GM12878 (cell line): ENCODE measurements around the gene TYSND1. TPM values are rescaled to one million over a fixed set of nuclear protein-coding genes. Genes with fewer than 3 reads are reported as not detected.

Experiments
- ATF7 ChIP-seq: fragments of 450-650 bp; IDR thresholded peaks from 2 replicates; pipeline ENCODE4 v1.6.1; 2016; ENCODE audit warnings: low read depth, mild to moderate bottlenecking
- BRCA1 ChIP-seq: IDR thresholded peaks from 2 replicates; pipeline ENCODE4 v1.6.1; 2011; ENCODE audit warnings: low read depth, low read length, improper control_type of control experiment
- CHD2 ChIP-seq: IDR thresholded peaks from 2 replicates; pipeline ENCODE4 v1.6.1; 2011; ENCODE audit warnings: low read depth, low read length, improper control_type of control experiment, borderline replicate concordance
- CREB1 ChIP-seq: IDR thresholded peaks from 2 replicates; pipeline ENCODE4 v1.6.1; 2012; ENCODE audit warnings: low read depth, mild to moderate bottlenecking, inconsistent platforms
- CREM ChIP-seq: IDR thresholded peaks from 2 replicates; pipeline ENCODE4 v1.6.1; 2014; ENCODE audit warnings: antibody characterized with exemption, low read depth
- ESRRA ChIP-seq: IDR thresholded peaks from 2 replicates; pipeline ENCODE4 v1.6.1; 2012; ENCODE audit warnings: mild to moderate bottlenecking, low read length, improper control_type of control experiment
- GATAD2B ChIP-seq: fragments of 450-650 bp; conservative IDR thresholded peaks from 2 replicates; pipeline ENCODE4 v1.6.1; 2017; ENCODE audit warnings: low read depth, mild to moderate bottlenecking, moderate library complexity
- IKZF2 ChIP-seq, 2 experiments: fragments of 450-650 bp; IDR thresholded peaks; 2 replicates each; pipeline ENCODE4 v1.6.1; 2017; ENCODE audit warnings: mild to moderate bottlenecking in 2 of 2, moderate library complexity in 2 of 2
- IRF4 ChIP-seq: IDR thresholded peaks from 2 replicates; pipeline ENCODE4 v1.6.1; 2011; ENCODE audit warnings: low read depth, low read length
- MXI1 ChIP-seq: fragments of 150-350 bp; IDR thresholded peaks from 2 replicates; pipeline ENCODE4 v1.6.1; 2011; ENCODE audit warnings: low read depth, mild to moderate bottlenecking, inconsistent platforms, low read length, improper control_type of control experiment
- POLR2AphosphoS2 ChIP-seq: IDR thresholded peaks from 2 replicates; pipeline ENCODE4 v1.6.1; 2011; ENCODE audit warnings: low read depth, mild to moderate bottlenecking, low read length, improper control_type of control experiment, moderate library complexity
- STAT1 ChIP-seq: fragments of 450-650 bp; conservative IDR thresholded peaks from 2 replicates; pipeline ENCODE4 v1.6.1; 2014; ENCODE audit warnings: antibody characterized with exemption, mild to moderate bottlenecking
- YBX1 ChIP-seq: fragments of 450-650 bp; IDR thresholded peaks from 2 replicates; pipeline ENCODE4 v1.6.1; 2016; ENCODE audit warnings: antibody characterized with exemption
- YY1 ChIP-seq: IDR thresholded peaks from 2 replicates; pipeline ENCODE4 v1.6.1; 2011; ENCODE audit warnings: low read depth, mild to moderate bottlenecking, low read length
- polyA plus RNA-seq, 11 experiments: library from polyadenylated mRNA; depleted of rRNA in 4 of 11; unstranded in 6 of 11; stranded (reverse) in 5 of 11; fragments of >200 nt; fragmentation: Nextera tagmentation in 4 of 11; fragmentation: Illumina TruSeq in 1 of 11; extraction: Ambion mirVana in 4 of 11; extraction: Trizol in 1 of 11; gene quantifications; 1 replicate in 1 of 11; 2 replicates in 10 of 11; pipeline versions ENCODE4 v1.2.1 to v1.2.3, GENCODE V29; 2011 to 2016; ENCODE audit warnings: inconsistent platforms in 2 of 11, missing spikeins in 2 of 11, low read depth in 1 of 11
- total RNA-seq, 4 experiments: library from RNA; depleted of rRNA in 3 of 4; stranded (reverse); fragments of >200 nt in 3 of 4; fragmentation: Illumina TruSeq in 1 of 4; extraction: Trizol in 1 of 4; gene quantifications; 2 replicates each; pipeline versions ENCODE4 v1.2.1 to v1.2.3, GENCODE V29; 2013 to 2021
- TF ChIP-seq, protein P1 (sequence below): fragments of 450-650 bp; IDR thresholded peaks from 2 replicates; pipeline ENCODE4 v1.6.1; 2017; ENCODE audit warnings: mild to moderate bottlenecking, moderate library complexity
- TF ChIP-seq, protein P2 (sequence below): IDR thresholded peaks from 2 replicates; pipeline ENCODE4 v1.6.1; 2012; ENCODE audit warnings: improper control_type of control experiment, low read depth, low read length; ENCODE audit not compliant: insufficient replicate concordance
- TF ChIP-seq, protein P3 (sequence below): IDR thresholded peaks from 2 replicates; pipeline ENCODE4 v1.6.1; 2012; ENCODE audit warnings: mild to moderate bottlenecking, low read depth, low read length

Gene TYSND1
- total and polyA plus RNA-seq, 10 of the 15 experiments (the other 5 are each of a cell fraction or from before 2014, with no cell fraction given) = 1.9 to 21.4 (median 12.0) TPM

DNA sequence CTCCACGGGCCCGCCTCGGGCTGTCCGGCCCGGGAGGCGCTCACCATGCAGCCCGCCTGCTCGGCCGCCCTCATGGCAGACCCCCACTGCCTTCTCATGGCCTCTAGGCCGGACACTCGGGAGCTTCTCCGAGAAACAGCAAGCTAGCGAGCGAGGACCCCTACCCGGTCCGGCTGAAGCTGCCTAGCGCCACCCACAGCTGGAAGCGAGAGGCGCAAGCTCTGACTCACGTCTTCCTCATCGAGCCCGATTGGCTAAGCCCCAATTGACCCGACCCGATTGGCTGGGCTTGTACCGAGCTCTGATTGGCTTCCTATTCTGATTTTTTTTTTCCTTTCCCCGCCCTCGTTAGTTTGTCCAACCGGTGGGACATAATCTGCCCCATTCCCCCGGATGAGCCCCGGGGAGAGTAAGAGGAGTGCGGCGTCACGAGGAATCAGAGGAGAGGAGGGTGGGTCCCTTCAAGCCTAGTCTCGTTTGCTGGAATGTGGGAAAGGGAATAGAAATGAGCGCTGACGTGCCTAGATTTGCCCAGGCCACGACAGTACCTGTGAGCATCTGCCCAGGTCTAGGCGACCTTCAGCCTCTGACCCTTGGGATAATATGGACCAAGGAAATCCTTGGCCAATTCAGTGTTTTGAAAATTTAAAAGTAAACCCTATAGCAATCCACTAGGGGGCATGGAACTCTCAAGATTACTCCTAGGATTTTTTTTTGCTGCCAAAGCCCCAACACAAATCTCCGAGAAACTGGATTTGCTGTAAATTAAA lies at the start of gene TYSND1 (continued):
- TF ChIP-seq, protein P1, sequence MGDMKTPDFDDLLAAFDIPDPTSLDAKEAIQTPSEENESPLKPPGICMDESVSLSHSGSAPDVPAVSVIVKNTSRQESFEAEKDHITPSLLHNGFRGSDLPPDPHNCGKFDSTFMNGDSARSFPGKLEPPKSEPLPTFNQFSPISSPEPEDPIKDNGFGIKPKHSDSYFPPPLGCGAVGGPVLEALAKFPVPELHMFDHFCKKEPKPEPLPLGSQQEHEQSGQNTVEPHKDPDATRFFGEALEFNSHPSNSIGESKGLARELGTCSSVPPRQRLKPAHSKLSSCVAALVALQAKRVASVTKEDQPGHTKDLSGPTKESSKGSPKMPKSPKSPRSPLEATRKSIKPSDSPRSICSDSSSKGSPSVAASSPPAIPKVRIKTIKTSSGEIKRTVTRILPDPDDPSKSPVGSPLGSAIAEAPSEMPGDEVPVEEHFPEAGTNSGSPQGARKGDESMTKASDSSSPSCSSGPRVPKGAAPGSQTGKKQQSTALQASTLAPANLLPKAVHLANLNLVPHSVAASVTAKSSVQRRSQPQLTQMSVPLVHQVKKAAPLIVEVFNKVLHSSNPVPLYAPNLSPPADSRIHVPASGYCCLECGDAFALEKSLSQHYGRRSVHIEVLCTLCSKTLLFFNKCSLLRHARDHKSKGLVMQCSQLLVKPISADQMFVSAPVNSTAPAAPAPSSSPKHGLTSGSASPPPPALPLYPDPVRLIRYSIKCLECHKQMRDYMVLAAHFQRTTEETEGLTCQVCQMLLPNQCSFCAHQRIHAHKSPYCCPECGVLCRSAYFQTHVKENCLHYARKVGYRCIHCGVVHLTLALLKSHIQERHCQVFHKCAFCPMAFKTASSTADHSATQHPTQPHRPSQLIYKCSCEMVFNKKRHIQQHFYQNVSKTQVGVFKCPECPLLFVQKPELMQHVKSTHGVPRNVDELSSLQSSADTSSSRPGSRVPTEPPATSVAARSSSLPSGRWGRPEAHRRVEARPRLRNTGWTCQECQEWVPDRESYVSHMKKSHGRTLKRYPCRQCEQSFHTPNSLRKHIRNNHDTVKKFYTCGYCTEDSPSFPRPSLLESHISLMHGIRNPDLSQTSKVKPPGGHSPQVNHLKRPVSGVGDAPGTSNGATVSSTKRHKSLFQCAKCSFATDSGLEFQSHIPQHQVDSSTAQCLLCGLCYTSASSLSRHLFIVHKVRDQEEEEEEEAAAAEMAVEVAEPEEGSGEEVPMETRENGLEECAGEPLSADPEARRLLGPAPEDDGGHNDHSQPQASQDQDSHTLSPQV = no peak
- TF ChIP-seq, protein P2, sequence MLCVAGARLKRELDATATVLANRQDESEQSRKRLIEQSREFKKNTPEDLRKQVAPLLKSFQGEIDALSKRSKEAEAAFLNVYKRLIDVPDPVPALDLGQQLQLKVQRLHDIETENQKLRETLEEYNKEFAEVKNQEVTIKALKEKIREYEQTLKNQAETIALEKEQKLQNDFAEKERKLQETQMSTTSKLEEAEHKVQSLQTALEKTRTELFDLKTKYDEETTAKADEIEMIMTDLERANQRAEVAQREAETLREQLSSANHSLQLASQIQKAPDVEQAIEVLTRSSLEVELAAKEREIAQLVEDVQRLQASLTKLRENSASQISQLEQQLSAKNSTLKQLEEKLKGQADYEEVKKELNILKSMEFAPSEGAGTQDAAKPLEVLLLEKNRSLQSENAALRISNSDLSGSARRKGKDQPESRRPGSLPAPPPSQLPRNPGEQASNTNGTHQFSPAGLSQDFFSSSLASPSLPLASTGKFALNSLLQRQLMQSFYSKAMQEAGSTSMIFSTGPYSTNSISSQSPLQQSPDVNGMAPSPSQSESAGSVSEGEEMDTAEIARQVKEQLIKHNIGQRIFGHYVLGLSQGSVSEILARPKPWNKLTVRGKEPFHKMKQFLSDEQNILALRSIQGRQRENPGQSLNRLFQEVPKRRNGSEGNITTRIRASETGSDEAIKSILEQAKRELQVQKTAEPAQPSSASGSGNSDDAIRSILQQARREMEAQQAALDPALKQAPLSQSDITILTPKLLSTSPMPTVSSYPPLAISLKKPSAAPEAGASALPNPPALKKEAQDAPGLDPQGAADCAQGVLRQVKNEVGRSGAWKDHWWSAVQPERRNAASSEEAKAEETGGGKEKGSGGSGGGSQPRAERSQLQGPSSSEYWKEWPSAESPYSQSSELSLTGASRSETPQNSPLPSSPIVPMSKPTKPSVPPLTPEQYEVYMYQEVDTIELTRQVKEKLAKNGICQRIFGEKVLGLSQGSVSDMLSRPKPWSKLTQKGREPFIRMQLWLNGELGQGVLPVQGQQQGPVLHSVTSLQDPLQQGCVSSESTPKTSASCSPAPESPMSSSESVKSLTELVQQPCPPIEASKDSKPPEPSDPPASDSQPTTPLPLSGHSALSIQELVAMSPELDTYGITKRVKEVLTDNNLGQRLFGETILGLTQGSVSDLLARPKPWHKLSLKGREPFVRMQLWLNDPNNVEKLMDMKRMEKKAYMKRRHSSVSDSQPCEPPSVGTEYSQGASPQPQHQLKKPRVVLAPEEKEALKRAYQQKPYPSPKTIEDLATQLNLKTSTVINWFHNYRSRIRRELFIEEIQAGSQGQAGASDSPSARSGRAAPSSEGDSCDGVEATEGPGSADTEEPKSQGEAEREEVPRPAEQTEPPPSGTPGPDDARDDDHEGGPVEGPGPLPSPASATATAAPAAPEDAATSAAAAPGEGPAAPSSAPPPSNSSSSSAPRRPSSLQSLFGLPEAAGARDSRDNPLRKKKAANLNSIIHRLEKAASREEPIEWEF = peak; percentile 59
- TF ChIP-seq CHD2 (peak; percentile 56; the same call in 1 of the 2 replicates), IKZF2 (IDR thresholded peaks at IDR 0.05) (peak; percentile 34 to 65; a peak in 3 of 4 replicates), STAT1 (no peak), ATF7 (peak; percentile 40; the same call in 1 of the 2 replicates), YY1 (0 out of 2 replicates have a peak, but pooled peaks have one; percentile 49), BRCA1 (no peak), GATAD2B (no peak; the same call in 1 of the 2 replicates), CREM (peak; percentile 78), CREB1 (peak; percentile 88), POLR2AphosphoS2 (peak; percentile 78; the same call in 1 of the 2 replicates), IRF4 (0 out of 2 replicates have a peak, but pooled peaks have one; percentile 4), ESRRA (no peak), YBX1 (no peak), MXI1 (peak; percentile 39; the same call in 1 of the 2 replicates)
- TF ChIP-seq, protein P3, sequence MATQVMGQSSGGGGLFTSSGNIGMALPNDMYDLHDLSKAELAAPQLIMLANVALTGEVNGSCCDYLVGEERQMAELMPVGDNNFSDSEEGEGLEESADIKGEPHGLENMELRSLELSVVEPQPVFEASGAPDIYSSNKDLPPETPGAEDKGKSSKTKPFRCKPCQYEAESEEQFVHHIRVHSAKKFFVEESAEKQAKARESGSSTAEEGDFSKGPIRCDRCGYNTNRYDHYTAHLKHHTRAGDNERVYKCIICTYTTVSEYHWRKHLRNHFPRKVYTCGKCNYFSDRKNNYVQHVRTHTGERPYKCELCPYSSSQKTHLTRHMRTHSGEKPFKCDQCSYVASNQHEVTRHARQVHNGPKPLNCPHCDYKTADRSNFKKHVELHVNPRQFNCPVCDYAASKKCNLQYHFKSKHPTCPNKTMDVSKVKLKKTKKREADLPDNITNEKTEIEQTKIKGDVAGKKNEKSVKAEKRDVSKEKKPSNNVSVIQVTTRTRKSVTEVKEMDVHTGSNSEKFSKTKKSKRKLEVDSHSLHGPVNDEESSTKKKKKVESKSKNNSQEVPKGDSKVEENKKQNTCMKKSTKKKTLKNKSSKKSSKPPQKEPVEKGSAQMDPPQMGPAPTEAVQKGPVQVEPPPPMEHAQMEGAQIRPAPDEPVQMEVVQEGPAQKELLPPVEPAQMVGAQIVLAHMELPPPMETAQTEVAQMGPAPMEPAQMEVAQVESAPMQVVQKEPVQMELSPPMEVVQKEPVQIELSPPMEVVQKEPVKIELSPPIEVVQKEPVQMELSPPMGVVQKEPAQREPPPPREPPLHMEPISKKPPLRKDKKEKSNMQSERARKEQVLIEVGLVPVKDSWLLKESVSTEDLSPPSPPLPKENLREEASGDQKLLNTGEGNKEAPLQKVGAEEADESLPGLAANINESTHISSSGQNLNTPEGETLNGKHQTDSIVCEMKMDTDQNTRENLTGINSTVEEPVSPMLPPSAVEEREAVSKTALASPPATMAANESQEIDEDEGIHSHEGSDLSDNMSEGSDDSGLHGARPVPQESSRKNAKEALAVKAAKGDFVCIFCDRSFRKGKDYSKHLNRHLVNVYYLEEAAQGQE = no peak
